WTC11 (cell line): ENCODE data around the gene MYO1F. TPM values are rescaled to one million over a fixed set of nuclear protein-coding genes. Genes with fewer than 3 reads are reported as not detected.

Experiments used
- ATAC-seq: fragments of 200-7000 bp; cut with Tn5 transposase; 2 replicates; pipeline ENCODE4 v1.10.0; 2021; ENCODE audit warnings: mild to moderate bottlenecking, moderate library complexity
- CTCF ChIA-PET: fragments of 300-600 bp; sonication (Branson Sonifier 250); formaldehyde crosslinking; loops from one replicate; lab custom pipeline; 2021; ENCODE audit warnings: antibody characterized with exemption; lab: Charles Lee
- POLR2A ChIA-PET: fragments of 350-600 bp; sonication (Branson Sonifier 250); formaldehyde crosslinking; loops from one replicate; lab custom pipeline; 2021; ENCODE audit warnings: antibody characterized with exemption; lab: Charles Lee
- DNase-seq: peaks from one replicate; pipeline ENCODE4 v3.0.0; 2021; ENCODE audit warnings: low spot score
- H3K27ac Mint-ChIP-seq: 2 replicates; pipeline ENCODE4 v1.8.0; 2021; ENCODE audit warnings: mixed read lengths
- H3K27me3 Mint-ChIP-seq: 2 replicates; pipeline ENCODE4 v1.8.0; 2021; ENCODE audit warnings: low read depth, mild to moderate bottlenecking, moderate library complexity, mixed read lengths
- H3K36me3 Mint-ChIP-seq: 2 replicates; pipeline ENCODE4 v1.8.0; 2021; ENCODE audit warnings: mixed read lengths
- H3K4me1 Mint-ChIP-seq: 2 replicates; pipeline ENCODE4 v1.8.0; 2022; ENCODE audit warnings: mixed read lengths
- H3K4me3 Mint-ChIP-seq: 2 replicates; pipeline ENCODE4 v1.8.0; 2021; ENCODE audit warnings: mild to moderate bottlenecking, moderate library complexity, mixed read lengths
- H3K9me3 Mint-ChIP-seq: 2 replicates; pipeline ENCODE4 v1.8.0; 2021; ENCODE audit warnings: mixed read lengths
- ATF6 ChIP-seq: sonication (generic); formaldehyde crosslinking; IDR thresholded peaks from 2 replicates; pipeline ENCODE4 v1.8.1; 2023; ENCODE audit warnings: mild to moderate bottlenecking, missing genetic modification reagents
- CREM ChIP-seq: sonication (generic); formaldehyde crosslinking; IDR thresholded peaks from 2 replicates; pipeline ENCODE4 v1.8.1; 2022; ENCODE audit warnings: mild to moderate bottlenecking, missing genetic modification reagents, moderate library complexity
- E2F4 ChIP-seq: sonication (generic); formaldehyde crosslinking; IDR thresholded peaks from 2 replicates; pipeline ENCODE4 v1.8.1; 2022; ENCODE audit warnings: low read depth, mild to moderate bottlenecking, moderate library complexity, missing genetic modification reagents, borderline replicate concordance
- ESRRA ChIP-seq: sonication (generic); formaldehyde crosslinking; IDR thresholded peaks from 2 replicates; pipeline ENCODE4 v1.8.1; 2022; ENCODE audit warnings: mild to moderate bottlenecking, missing genetic modification reagents, borderline replicate concordance
- FOXP4 ChIP-seq: sonication (generic); formaldehyde crosslinking; IDR thresholded peaks from 2 replicates; pipeline ENCODE4 v1.8.0; 2022; ENCODE audit warnings: mild to moderate bottlenecking, missing genetic modification reagents
- MYBL2 ChIP-seq: sonication (generic); formaldehyde crosslinking; IDR thresholded peaks from 2 replicates; pipeline ENCODE4 v1.8.1; 2023; ENCODE audit warnings: mild to moderate bottlenecking, moderate library complexity, missing genetic modification reagents
- NFYB ChIP-seq: sonication (generic); formaldehyde crosslinking; conservative IDR thresholded peaks from 2 replicates; pipeline ENCODE4 v1.8.0; 2022; ENCODE audit warnings: low read depth, missing genetic modification reagents
- NR3C1 ChIP-seq: sonication (generic); formaldehyde crosslinking; conservative IDR thresholded peaks from 2 replicates; pipeline ENCODE4 v1.8.1; 2023; ENCODE audit warnings: low read depth, mild to moderate bottlenecking, missing genetic modification reagents
- SMAD3 ChIP-seq: sonication (generic); formaldehyde crosslinking; IDR thresholded peaks from 2 replicates; pipeline ENCODE4 v1.8.0; 2022; ENCODE audit warnings: missing genetic modification reagents, mild to moderate bottlenecking, borderline replicate concordance
- SMAD4 ChIP-seq: sonication (generic); formaldehyde crosslinking; IDR thresholded peaks from 2 replicates; pipeline ENCODE4 v1.8.0; 2022; ENCODE audit warnings: mild to moderate bottlenecking, missing genetic modification reagents
- STAT6 ChIP-seq: sonication (generic); formaldehyde crosslinking; conservative IDR thresholded peaks from 2 replicates; pipeline ENCODE4 v1.8.1; 2023; ENCODE audit warnings: mild to moderate bottlenecking, low read depth, missing genetic modification reagents, moderate library complexity
- USF1 ChIP-seq: sonication (generic); formaldehyde crosslinking; IDR thresholded peaks from 2 replicates; pipeline ENCODE4 v1.8.0; 2022; ENCODE audit warnings: mild to moderate bottlenecking, missing genetic modification reagents
- USF2 ChIP-seq: sonication (generic); formaldehyde crosslinking; IDR thresholded peaks from 2 replicates; pipeline ENCODE4 v1.8.1; 2023; ENCODE audit warnings: mild to moderate bottlenecking, missing genetic modification reagents, moderate library complexity
- ZNF121 ChIP-seq: sonication (generic); formaldehyde crosslinking; IDR thresholded peaks from 2 replicates; pipeline ENCODE4 v1.8.0; 2023; ENCODE audit warnings: missing genetic modification reagents
- ZNF232 ChIP-seq: sonication (generic); formaldehyde crosslinking; IDR thresholded peaks from 2 replicates; pipeline ENCODE4 v1.8.0; 2022; ENCODE audit warnings: mild to moderate bottlenecking, missing genetic modification reagents
- ZNF263 ChIP-seq: sonication (generic); formaldehyde crosslinking; IDR thresholded peaks from 2 replicates; pipeline ENCODE4 v1.8.1; 2022; ENCODE audit warnings: low read depth, mild to moderate bottlenecking, moderate library complexity, missing genetic modification reagents
- ZNF671 ChIP-seq: fragments of 250-450 bp; sonication (Bioruptor Pico); IDR thresholded peaks from 2 replicates; pipeline ENCODE4 v1.8.0; 2021; ENCODE audit warnings: mild to moderate bottlenecking
- total RNA-seq: library from RNA; stranded (reverse); gene quantifications from 3 replicates; pipeline ENCODE4 v1.2.3, GENCODE V29; 2021
- TF ChIP-seq, protein P1 (sequence below): sonication (generic); formaldehyde crosslinking; IDR thresholded peaks from 2 replicates; pipeline ENCODE4 v1.8.1; 2023; ENCODE audit warnings: mild to moderate bottlenecking, missing genetic modification reagents, moderate library complexity
- TF ChIP-seq, protein P2 (sequence below): sonication (generic); formaldehyde crosslinking; IDR thresholded peaks from 2 replicates; pipeline ENCODE4 v1.8.0; 2022; ENCODE audit warnings: mild to moderate bottlenecking, missing genetic modification reagents

MYO1F gene
- total RNA-seq, 1 experiment from 2014 or later, result 2.8 TPM

GRCh38 chr19:8605514-8605913 lies 28.3 kb upstream of the MYO1F start:
- no peaks in the 10 kb centered on the region for H3K27me3 Mint-ChIP-seq
- ChIA-PET CTCF (interaction anchor here (1.0 to 2.1 kb wide), 5 partner anchors 10 to 27 kb away, joined by 3 to 9 read pairs (median 7); no protein-coding TSS in a partner anchor), POLR2A (interaction anchor here (0.6 to 2.5 kb wide), 3 partner anchors 11 to 15 kb away, joined by 3 to 8 read pairs (median 6); no protein-coding TSS in a partner anchor)
- no peak for ATAC-seq
- H3K36me3 Mint-ChIP-seq, result peaks cover 33% of the 10 kb centered on the region
- no peaks in the 10 kb centered on the region for H3K9me3 Mint-ChIP-seq
- no peak for TF ChIP-seq FOXP4 (CRISPR knock-in tag)
- no peak for TF ChIP-seq ZNF121 (CRISPR knock-in tag)
- no peak for TF ChIP-seq NR3C1
- TF ChIP-seq, protein P1, sequence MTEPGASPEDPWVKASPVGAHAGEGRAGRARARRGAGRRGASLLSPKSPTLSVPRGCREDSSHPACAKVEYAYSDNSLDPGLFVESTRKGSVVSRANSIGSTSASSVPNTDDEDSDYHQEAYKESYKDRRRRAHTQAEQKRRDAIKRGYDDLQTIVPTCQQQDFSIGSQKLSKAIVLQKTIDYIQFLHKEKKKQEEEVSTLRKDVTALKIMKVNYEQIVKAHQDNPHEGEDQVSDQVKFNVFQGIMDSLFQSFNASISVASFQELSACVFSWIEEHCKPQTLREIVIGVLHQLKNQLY (CRISPR knock-in tag), result no peak
- no peak for TF ChIP-seq NFYB
- H3K27ac Mint-ChIP-seq, result no peak overlapping the region
- no peak overlapping the region for H3K4me3 Mint-ChIP-seq
- H3K4me1 Mint-ChIP-seq, result peaks cover 32% of the 10 kb centered on the region
- no peak for DNase-seq

GRCh38 chr19:8601796-8602195 lies 24.6 kb upstream of the MYO1F start:
- no peak for TF ChIP-seq NFYB
- no peak for TF ChIP-seq SMAD3
- TF ChIP-seq USF2 (CRISPR knock-in tag), result no peak
- no peak for TF ChIP-seq MYBL2
- no peak for TF ChIP-seq STAT6 (CRISPR knock-in tag)
- TF ChIP-seq ZNF671, result no peak
- TF ChIP-seq, protein P2, sequence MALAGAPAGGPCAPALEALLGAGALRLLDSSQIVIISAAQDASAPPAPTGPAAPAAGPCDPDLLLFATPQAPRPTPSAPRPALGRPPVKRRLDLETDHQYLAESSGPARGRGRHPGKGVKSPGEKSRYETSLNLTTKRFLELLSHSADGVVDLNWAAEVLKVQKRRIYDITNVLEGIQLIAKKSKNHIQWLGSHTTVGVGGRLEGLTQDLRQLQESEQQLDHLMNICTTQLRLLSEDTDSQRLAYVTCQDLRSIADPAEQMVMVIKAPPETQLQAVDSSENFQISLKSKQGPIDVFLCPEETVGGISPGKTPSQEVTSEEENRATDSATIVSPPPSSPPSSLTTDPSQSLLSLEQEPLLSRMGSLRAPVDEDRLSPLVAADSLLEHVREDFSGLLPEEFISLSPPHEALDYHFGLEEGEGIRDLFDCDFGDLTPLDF, result no peak
- TF ChIP-seq E2F4, result no peak
- no peak for TF ChIP-seq ATF6 (CRISPR knock-in tag)
- TF ChIP-seq ZNF232, result no peak
- TF ChIP-seq ESRRA (CRISPR knock-in tag), result no peak
- TF ChIP-seq CREM (CRISPR knock-in tag), result no peak
- no peak for TF ChIP-seq SMAD4
- no peak for TF ChIP-seq USF1 (CRISPR knock-in tag)
- TF ChIP-seq ZNF263 (CRISPR knock-in tag), result no peak
- Mint-ChIP-seq H3K27me3 (no peaks in the 10 kb centered on the region), H3K27ac (peak overlapping the region; percentile 54; the same call in 1 of the 2 replicates), H3K4me3 (no peak overlapping the region), H3K9me3 (no peaks in the 10 kb centered on the region), H3K4me1 (peaks cover 3% of the 10 kb centered on the region; the same call in 1 of the 2 replicates), H3K36me3 (peaks cover 47% of the 10 kb centered on the region)
- CTCF ChIA-PET, result no interaction called here
- POLR2A ChIA-PET, result interaction anchor here (0.7 kb wide), 1 partner anchor 35 kb away, joined by 5 read pairs; no protein-coding TSS in a partner anchor
- DNase-seq (no peak), ATAC-seq (no peak)
